CD4-positive, alpha-beta T cell treated with Interleukin-17A for 1 hour (primary cell): ENCODE measurements around the gene GAGE13.
"Not testable (repeated sequence)": the region's sequence is repeated elsewhere in the genome, so short reads cannot be mapped to it uniquely, and the experiment has no call there.

Experiments used
- DNase-seq: peaks from one replicate; pipeline ENCODE4 v3.0.0-alpha.2; 2020

Gene GAGE13

GRCh38 chrX:49331282-49331681 is at the start of gene GAGE13:
Gene GAGE13 (plus strand): TSS chrX:49331582. CDS start chrX:49332738, 1,156 bp downstream.
- DNase-seq: not testable (repeated sequence)

DNA sequence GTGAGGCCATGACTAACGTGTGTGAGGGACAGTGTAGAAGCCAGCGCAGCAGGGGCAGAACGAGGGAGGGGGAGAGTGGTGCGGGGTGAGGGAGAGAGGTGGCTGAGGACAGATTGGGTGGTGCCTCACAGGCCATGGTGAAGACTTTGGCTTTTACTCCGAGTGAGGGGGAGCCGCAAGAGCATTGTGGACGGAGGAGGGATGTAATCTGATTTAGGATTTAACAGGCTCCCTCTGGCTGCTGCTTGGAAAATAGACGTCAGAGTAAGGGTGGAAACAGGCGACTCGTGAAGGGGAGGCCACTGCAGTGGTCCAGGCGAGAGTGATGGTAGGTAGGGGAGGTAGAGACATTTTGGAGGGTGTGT is 48.8 kb upstream of the GAGE13 start:
- no peak for DNase-seq

DNA sequence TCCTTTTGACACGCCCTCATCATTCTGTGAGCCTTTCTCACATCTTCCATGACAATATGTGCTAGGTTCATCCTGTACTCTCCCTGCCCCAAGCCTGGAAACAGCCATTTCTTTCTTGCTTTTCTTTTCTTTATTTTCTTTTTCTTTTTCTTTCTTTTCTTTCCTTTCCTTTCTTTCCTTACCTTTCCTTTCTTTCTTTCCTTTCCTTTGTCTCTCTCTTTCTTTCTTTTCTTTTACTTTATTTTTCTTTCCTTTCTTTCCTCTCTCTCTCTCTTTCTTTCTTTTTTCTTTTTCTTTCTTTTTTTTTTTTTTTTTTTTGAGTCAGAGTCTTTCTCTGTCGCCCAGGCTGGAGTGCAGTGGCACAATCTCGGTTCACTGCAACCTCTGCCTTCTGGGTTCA is 47.2 kb upstream of the GAGE13 start:
- DNase-seq: no peak

- DNase-seq: no peak
Measured at GRCh38 chrX:49286136-49286535, 45.2 kb upstream of the GAGE13 start.

DNA sequence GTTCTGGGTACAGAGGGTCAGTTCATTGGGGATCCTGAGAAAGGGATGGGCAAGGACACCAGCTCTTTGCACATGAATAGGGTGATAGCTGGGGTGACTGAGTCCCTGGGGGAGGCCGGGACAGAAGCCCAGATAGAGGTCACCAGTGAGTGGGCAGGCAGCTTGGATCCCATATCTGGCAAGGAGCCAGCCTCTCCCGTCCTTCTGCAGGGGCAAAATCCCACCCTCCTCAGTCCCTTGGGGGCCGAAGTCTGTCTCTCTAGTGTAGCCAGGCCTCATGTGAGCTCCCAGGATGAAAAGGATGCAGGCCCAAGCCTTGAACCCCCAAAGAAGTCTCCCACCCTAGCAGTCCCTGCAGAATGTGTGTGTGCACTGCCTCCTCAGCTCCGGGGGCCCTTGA is 44.8 kb upstream of the GAGE13 start:
- no peak for DNase-seq

DNA sequence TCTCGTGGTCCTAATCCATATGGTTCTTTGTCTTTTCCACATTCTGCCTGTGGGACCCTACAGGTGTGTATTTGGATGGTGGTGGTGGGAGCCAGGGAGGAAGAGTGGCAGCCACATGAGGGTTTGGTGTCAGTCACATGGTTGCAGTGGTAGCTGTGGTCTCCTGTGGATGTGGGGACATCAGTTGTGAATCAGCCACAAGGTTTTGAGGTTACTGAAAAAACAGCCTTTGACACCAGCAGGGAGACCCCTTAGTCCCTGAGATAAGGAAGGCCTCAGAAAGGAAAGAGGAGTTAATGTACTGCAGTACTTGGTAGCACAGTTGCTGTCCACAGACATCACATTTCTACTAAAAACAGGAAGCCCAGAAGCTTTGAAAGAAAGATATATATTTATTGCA is 43.7 kb upstream of the GAGE13 start:
- no peak for DNase-seq

DNA sequence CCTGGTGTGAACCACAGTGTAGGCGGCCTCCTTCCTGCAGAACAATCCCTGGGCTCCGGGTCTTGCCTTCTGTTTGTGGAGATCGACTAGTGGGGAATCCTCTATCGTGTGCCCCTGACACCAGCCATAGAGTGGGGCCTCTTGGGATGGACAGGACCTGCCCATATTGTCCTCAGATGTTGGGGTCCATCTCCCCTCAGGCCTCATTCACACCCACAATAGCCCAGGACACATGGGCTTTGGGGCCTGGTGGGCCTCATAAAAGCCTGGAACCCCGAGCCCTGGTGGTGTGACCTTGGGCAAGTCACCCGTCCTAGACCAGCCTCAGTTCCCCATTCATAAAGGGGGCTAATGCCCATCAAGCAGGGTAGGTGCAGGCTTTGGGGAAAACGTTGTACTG is 41.2 kb upstream of the GAGE13 start:
- no peak for DNase-seq

- DNase-seq: peak; percentile 71
Measured at GRCh38 chrX:49291615-49292337, 39.6 kb upstream of the GAGE13 start.

- no peak for DNase-seq
Measured at GRCh38 chrX:49292400-49293362, 38.7 kb upstream of the GAGE13 start.

GRCh38 chrX:49299293-49299692 is 32.1 kb upstream of the GAGE13 start:
- not testable (repeated sequence) for DNase-seq

DNA sequence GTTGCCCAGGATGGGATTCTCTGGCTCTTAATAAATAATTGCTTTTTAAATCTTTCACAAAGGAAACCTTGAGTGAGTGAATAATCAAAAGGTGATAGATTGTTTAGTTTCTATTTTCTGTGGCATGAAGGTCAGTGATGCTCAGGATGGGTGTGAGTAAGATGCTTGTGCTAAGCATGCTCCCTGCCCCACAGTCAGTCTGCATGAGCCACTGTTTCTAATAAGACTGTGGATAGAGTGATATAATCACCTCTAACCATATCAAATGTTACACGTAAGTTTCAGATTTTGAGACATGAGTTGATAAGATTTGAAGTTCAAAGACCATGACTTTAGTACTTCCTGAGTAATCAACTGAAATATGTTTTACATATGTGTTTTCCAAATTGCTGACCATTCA is 30.7 kb upstream of the GAGE13 start:
- DNase-seq: no peak

- no peak for DNase-seq
Measured at GRCh38 chrX:49303346-49303745, 28.0 kb upstream of the GAGE13 start, which contains the start of gene GAGE10. Gene GAGE10 (plus strand): TSS chrX:49303646. CDS start chrX:49304860, 1,214 bp downstream.

GRCh38 chrX:49307775-49308174 is 23.6 kb upstream of the GAGE13 start:
- not testable (repeated sequence) for DNase-seq

GRCh38 chrX:49308604-49309269 is 22.6 kb upstream of the GAGE13 start:
- peak; percentile 48 for DNase-seq

GRCh38 chrX:49309401-49309981 is 21.9 kb upstream of the GAGE13 start:
- DNase-seq: peak; percentile 31

DNA sequence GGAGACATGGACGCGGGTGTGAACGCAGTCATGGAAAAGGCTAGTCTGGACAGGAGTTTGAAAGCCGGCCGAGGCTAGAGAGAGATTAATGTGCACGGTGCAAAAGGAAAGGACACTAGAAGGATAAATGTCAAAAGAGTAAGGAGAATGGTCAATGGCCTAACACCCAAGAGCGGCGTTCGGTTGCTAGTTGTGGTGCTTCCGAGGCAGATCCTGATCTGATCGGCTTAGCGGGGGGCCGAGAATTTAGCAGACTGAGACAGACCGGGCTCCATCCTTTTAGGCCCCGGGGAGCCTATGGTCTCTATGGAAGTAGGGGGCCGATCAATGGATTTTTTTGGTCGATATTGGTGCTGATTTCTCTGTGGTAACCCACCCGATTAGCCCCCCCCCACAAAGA is 21.0 kb upstream of the GAGE13 start:
- DNase-seq: no peak

GRCh38 chrX:49312176-49312575 is 19.2 kb upstream of the GAGE13 start:
- DNase-seq: no peak

DNA sequence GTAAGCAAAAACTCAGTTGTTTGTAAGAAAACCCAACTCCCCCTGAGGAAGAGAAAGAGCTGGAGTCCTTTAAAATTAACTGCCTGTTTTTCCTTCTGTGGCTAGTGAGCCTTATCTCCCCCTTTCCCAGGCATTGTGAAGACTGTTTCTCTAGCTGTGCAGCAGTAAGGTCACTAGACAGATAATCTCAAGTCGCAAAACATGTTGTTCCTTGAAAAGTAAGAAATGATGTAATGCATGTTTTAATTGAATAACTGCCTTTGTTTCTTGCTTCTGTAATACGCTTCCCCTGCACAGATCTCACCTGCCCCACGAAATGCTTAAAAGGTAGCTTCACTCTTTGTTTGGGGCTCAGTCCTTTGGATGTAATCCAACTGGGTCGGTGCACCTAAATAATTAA is 15.3 kb upstream of the GAGE13 start:
- no peak for DNase-seq

GRCh38 chrX:49321737-49322136 is 9.6 kb upstream of the GAGE13 start, which contains the start of gene GAGE12J:
Gene GAGE12J (plus strand): TSS chrX:49322037. CDS start chrX:49323194, 1,157 bp downstream.
- DNase-seq: not testable (repeated sequence)

GRCh38 chrX:49322266-49322665 is 9.1 kb upstream of the GAGE13 start:
- not testable (repeated sequence) for DNase-seq

DNA sequence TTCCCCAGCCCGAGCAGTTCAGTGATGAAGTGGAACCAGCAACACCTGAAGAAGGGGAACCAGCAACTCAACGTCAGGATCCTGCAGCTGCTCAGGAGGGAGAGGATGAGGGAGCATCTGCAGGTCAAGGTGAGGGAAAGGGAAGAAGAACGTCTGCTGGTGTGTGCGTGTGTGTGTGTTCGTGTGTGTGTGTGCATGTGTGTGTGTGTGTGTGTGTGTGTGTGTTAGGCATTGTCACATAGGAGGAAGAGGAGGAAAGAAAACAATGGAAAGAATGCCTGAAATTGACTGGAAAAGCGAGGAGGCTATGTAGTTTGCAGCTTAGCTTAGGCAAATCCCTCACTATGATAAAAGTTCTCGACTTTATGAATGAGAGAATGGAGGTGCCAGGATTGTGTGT is 7.6 kb upstream of the GAGE13 start:
- DNase-seq: not testable (repeated sequence)

GRCh38 chrX:49330421-49330820 is 961 bp upstream of the GAGE13 start:
- DNase-seq: not testable (repeated sequence)

DNA sequence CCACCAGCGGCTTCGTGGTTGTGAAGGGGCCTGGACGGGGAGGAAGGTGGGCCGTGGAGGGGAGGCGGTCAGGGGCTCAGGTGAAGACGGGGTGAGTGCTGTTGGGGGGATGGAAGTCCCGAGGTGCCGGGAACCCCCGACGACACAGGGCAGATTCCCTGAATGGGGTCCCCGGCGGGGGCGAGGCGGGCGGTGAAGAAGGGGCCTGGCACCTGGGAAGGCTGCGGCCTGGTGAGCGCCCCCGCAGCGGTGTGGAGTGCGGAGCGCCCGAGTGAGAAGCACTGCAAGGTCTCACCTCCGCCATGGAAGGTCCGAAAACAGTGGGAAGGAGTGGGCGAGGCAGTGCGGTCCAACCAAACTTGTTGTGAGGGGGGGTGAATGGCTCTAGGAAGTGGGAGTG is 459 bp downstream of the GAGE13 start:
- not testable (repeated sequence) for DNase-seq
